SK-N-MC (cell line): ENCODE measurements around the gene AOPEP.

Source experiments
- EZH2 ChIP-seq: fragments of 200-600 bp; sonication (generic); IDR thresholded peaks from one replicate; pipeline ENCODE4 v1.6.1; 2017; ENCODE audit warnings: antibody characterized with exemption
- FOXP2 ChIP-seq: optimal IDR thresholded peaks from 2 replicates; pipeline ENCODE3; 2011; ENCODE audit warnings: mild to moderate bottlenecking, moderate library complexity; ENCODE audit not compliant: insufficient read depth; ENCODE audit errors: extremely low read length, control extremely low read depth
- POLR2AphosphoS5 ChIP-seq: IDR thresholded peaks from 2 replicates; pipeline ENCODE4 v1.6.1; 2012; ENCODE audit warnings: mild to moderate bottlenecking, low read depth, low read length, borderline replicate concordance

DNA sequence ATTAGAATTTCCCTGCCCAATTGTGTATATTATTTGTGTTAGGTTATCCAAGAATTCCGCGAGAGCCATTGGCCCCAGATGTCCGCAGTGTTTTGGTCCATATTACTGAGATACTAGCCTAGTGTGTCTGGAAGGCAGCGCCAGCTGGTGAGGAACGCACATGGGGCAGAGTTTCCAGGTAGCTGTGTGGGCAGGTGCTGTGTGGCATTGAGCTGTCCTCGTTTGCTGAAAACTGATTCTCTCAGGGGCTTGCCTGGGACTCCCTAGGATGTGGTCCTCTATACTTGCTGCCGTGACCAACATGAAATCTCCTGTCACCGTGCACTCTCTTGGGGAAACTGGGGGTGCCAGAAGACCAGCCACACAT, 302.3 kb downstream of the AOPEP start:
- no peak for TF ChIP-seq EZH2
- no peak for TF ChIP-seq FOXP2
- TF ChIP-seq POLR2AphosphoS5 = no peak
